Choroid plexus epithelial cell (primary cell): Measurements from ENCODE around the gene CSK.
A peak's percentile ranks its signal among the peaks of the same experiment; 100 is the strongest.

Experiments
- DNase-seq: peaks from one replicate; pipeline ENCODE4 v3.0.0-alpha.2; 2010; ENCODE audit warnings: low read depth
- H3K4me3 ChIP-seq: 2 replicates; pipeline ENCODE4 v1.5.1; 2011; ENCODE audit warnings: low read depth, mild to moderate bottlenecking, control low read depth, low read length, moderate library complexity
- TF ChIP-seq, protein P1 (sequence below): conservative IDR thresholded peaks from 2 replicates; pipeline ENCODE4 v1.5.1; 2011; ENCODE audit warnings: low read depth, mild to moderate bottlenecking, control low read depth, inconsistent platforms, low read length, moderate library complexity

The CSK gene

DNA sequence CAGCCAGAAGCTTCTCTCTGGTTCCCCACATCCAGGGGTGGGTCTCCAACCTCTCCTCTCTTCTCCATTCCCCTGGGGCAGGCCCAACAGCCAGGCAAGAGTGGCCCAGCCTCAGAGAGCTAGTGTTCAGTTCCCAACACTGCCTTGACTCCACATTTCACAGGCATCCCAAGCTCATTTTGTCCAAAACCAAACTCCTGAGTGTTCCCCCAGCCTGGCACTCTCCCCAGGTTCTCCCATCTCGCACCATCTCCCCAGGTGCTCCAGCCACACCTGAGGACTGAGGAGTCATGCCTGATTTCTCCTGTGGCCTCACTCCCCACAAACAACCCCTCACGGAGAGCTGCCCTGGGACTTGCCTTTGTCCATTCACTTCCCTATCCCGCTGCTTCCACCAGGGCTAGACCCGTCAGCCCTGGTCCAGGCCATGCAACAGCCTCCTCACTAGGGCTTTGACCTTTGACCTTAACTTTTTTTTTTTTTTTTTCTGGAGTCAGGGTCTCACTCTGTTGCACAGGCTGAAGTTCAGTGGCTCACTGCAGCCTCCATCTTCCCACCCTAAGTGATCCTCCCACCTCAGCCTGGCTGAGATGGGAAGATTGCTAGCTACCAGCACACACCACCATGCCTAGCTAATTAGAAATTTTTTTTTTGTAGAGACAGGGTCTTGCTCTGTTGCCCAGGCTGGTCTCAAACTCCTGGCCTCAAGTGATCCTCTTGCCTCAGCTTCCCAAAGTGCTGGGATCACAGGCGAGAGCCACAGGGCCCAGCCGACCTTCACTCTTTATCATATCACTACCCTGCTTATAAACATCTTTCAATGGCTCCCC is 3.9 kb upstream of the CSK start:
- TF ChIP-seq, protein P1, sequence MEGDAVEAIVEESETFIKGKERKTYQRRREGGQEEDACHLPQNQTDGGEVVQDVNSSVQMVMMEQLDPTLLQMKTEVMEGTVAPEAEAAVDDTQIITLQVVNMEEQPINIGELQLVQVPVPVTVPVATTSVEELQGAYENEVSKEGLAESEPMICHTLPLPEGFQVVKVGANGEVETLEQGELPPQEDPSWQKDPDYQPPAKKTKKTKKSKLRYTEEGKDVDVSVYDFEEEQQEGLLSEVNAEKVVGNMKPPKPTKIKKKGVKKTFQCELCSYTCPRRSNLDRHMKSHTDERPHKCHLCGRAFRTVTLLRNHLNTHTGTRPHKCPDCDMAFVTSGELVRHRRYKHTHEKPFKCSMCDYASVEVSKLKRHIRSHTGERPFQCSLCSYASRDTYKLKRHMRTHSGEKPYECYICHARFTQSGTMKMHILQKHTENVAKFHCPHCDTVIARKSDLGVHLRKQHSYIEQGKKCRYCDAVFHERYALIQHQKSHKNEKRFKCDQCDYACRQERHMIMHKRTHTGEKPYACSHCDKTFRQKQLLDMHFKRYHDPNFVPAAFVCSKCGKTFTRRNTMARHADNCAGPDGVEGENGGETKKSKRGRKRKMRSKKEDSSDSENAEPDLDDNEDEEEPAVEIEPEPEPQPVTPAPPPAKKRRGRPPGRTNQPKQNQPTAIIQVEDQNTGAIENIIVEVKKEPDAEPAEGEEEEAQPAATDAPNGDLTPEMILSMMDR, result no peak
- H3K4me3 ChIP-seq, result no peak overlapping the region
- no peak for DNase-seq

DNA sequence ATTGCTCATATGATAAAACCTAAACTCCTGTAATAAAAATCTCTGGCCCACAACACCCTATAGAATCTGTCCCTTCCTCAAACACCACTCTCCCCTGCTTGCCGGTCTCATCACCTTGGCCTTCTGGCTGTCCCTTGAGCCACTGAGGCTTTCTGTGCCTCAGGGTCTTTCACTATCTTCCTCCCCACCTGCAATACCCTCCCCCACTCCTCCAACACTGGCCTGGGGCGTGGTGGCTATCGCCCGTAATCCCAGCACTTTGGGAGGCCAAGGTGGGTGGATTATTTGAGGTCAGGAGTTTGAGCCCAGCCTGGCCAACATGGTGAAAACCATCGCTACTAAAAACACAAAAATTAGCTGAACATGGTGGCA is 3.3 kb upstream of the CSK start:
- DNase-seq, result no peak
- no peak overlapping the region for H3K4me3 ChIP-seq
- TF ChIP-seq, protein P1, result no peak

DNA sequence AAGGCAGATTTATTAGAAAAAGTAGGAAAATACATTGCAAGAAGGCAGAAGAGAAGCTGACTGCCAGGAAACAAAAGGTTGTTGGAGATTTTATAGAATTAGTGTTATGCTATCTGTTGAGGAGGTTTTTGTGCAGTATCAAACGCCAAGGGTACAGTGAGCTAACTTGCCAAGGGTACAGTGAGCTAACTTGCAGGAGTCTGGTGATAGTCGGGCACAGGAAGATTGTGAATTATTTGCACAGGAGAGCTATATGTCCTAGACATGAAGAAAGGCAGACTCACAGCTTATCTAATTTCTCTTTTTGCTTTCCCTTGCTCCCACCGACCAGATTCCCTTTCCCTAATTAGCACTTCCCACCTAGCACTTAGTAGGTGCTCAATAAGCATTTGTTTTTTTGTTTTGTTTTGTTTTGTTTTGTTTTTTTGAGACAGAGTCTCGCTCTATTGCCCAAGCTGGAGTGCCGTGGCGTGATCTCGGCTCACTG is 2.7 kb upstream of the CSK start:
- DNase-seq, result no peak
- no peak overlapping the region for H3K4me3 ChIP-seq
- TF ChIP-seq, protein P1, result no peak

DNA sequence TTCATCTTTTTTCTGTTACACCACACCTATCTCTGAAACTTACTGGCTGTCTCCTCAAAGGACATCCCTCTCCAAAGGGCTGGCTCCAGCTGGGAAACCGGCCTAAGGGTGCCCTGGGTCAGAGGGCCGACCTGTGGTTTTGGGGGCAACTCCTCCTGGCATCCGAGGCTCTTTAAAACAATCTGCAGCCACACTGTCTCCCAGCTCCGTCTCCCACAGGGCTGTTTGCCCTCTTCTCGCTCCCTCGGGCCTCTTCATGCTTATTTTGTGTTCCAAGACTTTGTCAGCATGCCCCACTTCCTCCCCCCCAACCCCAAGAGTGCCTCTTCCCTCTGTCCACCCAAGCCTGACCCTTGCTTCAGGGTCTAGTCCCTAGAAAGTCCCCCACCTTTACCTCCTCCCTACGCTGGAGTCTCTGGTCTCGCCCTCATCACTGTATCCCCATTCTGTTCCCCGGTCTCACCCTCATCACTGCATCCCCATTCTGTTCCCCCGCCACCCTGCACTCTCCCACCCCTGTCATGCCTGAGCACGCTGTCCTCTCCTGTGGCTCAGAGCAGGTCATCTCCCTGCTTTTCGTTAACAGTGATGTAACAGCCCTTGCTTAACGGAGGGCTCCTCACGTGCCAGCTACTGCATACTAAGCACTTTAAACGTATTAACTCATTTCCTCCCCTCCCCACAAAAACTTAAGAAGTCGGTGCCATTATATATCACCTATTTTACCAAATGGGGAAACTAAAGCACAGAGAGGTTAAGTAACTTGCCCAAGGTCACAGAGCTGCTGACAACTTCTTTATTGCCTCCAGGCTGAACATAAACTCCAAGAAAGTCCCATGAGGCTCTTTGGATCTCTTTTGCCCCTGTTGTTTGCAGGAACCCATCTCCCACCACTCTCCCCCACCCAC is 1.1 kb upstream of the CSK start:
- no peak overlapping the region for H3K4me3 ChIP-seq
- DNase-seq, result peak; percentile 43
- TF ChIP-seq, protein P1, result no peak

DNA sequence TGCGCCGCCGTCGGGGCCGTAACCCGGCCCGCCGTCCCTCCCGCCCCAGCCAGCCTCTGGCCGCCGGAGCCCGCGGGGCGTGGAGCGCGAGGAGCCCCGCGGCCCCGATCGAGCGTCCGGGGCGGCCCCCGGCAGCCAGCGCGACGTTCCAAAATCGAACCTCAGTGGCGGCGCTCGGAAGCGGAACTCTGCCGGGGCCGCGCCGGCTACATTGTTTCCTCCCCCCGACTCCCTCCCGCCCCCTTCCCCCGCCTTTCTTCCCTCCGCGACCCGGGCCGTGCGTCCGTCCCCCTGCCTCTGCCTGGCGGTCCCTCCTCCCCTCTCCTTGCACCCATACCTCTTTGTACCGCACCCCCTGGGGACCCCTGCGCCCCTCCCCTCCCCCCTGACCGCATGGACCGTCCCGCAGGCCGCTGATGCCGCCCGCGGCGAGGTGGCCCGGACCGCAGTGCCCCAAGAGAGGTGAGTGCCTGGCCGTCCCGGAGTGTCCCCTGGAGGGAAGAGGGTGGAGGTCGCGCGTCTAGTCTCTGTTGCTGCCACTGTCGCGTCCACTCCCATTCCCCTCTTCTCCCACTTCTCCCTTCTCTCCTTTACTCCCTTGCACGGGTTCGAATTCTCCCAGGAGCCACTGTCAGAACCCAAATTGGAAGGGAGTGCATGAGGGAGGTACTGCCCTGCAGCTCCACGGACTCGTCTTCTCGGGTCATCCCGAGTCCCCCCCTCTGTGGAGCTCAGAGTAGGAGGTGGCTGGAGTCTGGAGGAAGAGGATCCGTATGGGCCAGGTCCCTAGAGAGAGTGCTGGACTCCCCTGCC is 585 bp downstream of the CSK start:
- TF ChIP-seq, protein P1, result no peak
- no peak for DNase-seq
- H3K4me3 ChIP-seq, result peak overlapping the region; percentile 72

DNA sequence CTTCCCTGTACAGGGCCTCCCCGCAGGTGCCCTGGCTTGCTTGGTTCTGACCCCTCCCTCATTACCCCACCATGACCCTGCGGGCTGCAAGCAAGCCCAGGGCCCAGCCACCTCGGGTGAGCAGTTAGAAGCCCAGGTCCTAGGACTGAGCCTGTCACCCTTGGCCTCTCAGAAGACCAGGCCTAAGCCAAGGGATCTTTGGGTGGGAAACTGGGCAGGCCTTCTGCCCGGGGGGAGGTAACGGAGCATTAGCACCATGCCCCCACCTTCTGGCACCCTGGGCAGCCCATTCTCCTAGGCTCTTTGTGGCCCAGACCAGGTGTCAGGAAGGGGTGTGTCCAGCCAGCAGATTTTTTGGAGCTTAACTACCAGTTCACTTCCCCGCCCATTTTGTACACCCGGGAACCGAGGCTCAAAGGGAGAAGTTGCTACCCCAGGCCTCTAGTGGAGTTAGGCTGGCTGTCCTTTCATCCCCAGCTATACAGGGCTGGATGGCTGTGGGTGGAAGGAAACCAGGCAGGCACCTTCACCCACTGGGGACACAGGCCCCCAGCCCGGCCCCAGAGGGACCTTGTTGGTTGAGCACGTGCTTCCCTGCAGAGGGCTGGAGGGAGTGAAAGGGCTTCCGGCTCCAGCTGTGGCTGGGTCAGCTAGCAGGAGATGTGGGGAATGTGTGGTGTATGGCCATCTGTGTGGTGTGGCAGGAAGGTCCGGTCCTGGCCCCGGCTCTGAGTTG is 1.4 kb downstream of the CSK start:
- TF ChIP-seq, protein P1, result no peak
- peak overlapping the region; percentile 72 for H3K4me3 ChIP-seq
- DNase-seq, result peak; percentile 54
